Measurements from ENCODE around the gene TARDBP.
A peak's percentile ranks its signal among the peaks of the same experiment; 100 is the strongest.
"Not testable (repeated sequence)": the region's sequence is repeated elsewhere in the genome, so short reads cannot be mapped to it uniquely, and the experiment has no call there.

Gene TARDBP

GRCh38 chr1:10979483-10979920, 33.0 kb upstream of the TARDBP start:
- DNase-seq (ENCODE audit: insufficient read length) (no peak), FAIRE-seq (no peak)
- TF ChIP-seq POLR2A (IDR thresholded peaks at IDR 0.05; ENCODE audit: low read depth, low read length) (no peak), POLR2AphosphoS5 (IDR thresholded peaks at IDR 0.05; ENCODE audit: low read depth, low read length) (no peak), TAF1 (IDR thresholded peaks at IDR 0.05; ENCODE audit: borderline replicate concordance, low read depth, low read length) (no peak)

GRCh38 chr1:10980094-10980577, 32.3 kb upstream of the TARDBP start:
- DNase-seq (ENCODE audit: insufficient read length) (no peak), FAIRE-seq (no peak)
- TF ChIP-seq POLR2A (IDR thresholded peaks at IDR 0.05; ENCODE audit: low read depth, low read length) (no peak), TAF1 (IDR thresholded peaks at IDR 0.05; ENCODE audit: borderline replicate concordance, low read depth, low read length) (no peak), POLR2AphosphoS5 (IDR thresholded peaks at IDR 0.05; ENCODE audit: low read depth, low read length) (no peak)

GRCh38 chr1:10980841-10981727, 31.4 kb upstream of the TARDBP start:
- FAIRE-seq, result no peak
- TF ChIP-seq POLR2AphosphoS5 (IDR thresholded peaks at IDR 0.05; ENCODE audit: low read depth, low read length) (no peak), POLR2A (IDR thresholded peaks at IDR 0.05; ENCODE audit: low read depth, low read length) (no peak), TAF1 (IDR thresholded peaks at IDR 0.05; ENCODE audit: borderline replicate concordance, low read depth, low read length) (no peak)
- DNase-seq (ENCODE audit: insufficient read length), result no peak

- DNase-seq (ENCODE audit: insufficient read length) (no peak), FAIRE-seq (peak; percentile 78)
- no peak for TF ChIP-seq TAF1 (IDR thresholded peaks at IDR 0.05; ENCODE audit: borderline replicate concordance, low read depth, low read length)
- no peak for TF ChIP-seq POLR2AphosphoS5 (IDR thresholded peaks at IDR 0.05; ENCODE audit: low read depth, low read length)
- TF ChIP-seq POLR2A (IDR thresholded peaks at IDR 0.05; ENCODE audit: low read depth, low read length), result no peak
Measured at GRCh38 chr1:10986525-10986890, 25.9 kb upstream of the TARDBP start.

GRCh38 chr1:10987840-10988417, 24.5 kb upstream of the TARDBP start:
- FAIRE-seq, result peak; percentile 38
- TF ChIP-seq POLR2A (IDR thresholded peaks at IDR 0.05; ENCODE audit: low read depth, low read length) (no peak), TAF1 (IDR thresholded peaks at IDR 0.05; ENCODE audit: borderline replicate concordance, low read depth, low read length) (no peak), POLR2AphosphoS5 (IDR thresholded peaks at IDR 0.05; ENCODE audit: low read depth, low read length) (no peak)
- no peak for DNase-seq (ENCODE audit: insufficient read length)

GRCh38 chr1:10989095-10989494, 23.4 kb upstream of the TARDBP start:
- DNase-seq (ENCODE audit: insufficient read length) (no peak), FAIRE-seq (no peak)
- TF ChIP-seq TAF1 (IDR thresholded peaks at IDR 0.05; ENCODE audit: borderline replicate concordance, low read depth, low read length), result no peak
- TF ChIP-seq POLR2AphosphoS5 (IDR thresholded peaks at IDR 0.05; ENCODE audit: low read depth, low read length), result no peak
- no peak for TF ChIP-seq POLR2A (IDR thresholded peaks at IDR 0.05; ENCODE audit: low read depth, low read length)

- DNase-seq (ENCODE audit: insufficient read length); FAIRE-seq: not testable (repeated sequence)
Measured at GRCh38 chr1:10989920-10990516, 22.4 kb upstream of the TARDBP start.

GRCh38 chr1:10990828-10991227, 21.6 kb upstream of the TARDBP start:
- no peak for FAIRE-seq
- no peak for DNase-seq (ENCODE audit: insufficient read length)
- TF ChIP-seq POLR2A (IDR thresholded peaks at IDR 0.05; ENCODE audit: low read depth, low read length), result no peak

- DNase-seq (ENCODE audit: insufficient read length); FAIRE-seq: not testable (repeated sequence)
Measured at GRCh38 chr1:10992004-10992403, 20.4 kb upstream of the TARDBP start.

GRCh38 chr1:10992864-10993263, 19.6 kb upstream of the TARDBP start:
- DNase-seq (ENCODE audit: insufficient read length), result no peak
- no peak for TF ChIP-seq TAF1 (IDR thresholded peaks at IDR 0.05; ENCODE audit: borderline replicate concordance, low read depth, low read length)
- TF ChIP-seq POLR2AphosphoS5 (IDR thresholded peaks at IDR 0.05; ENCODE audit: low read depth, low read length), result no peak
- no peak for TF ChIP-seq POLR2A (IDR thresholded peaks at IDR 0.05; ENCODE audit: low read depth, low read length)
- FAIRE-seq, result no peak

- FAIRE-seq (no peak), DNase-seq (ENCODE audit: insufficient read length) (no peak)
- TF ChIP-seq POLR2A (IDR thresholded peaks at IDR 0.05; ENCODE audit: low read depth, low read length), result no peak
- no peak for TF ChIP-seq POLR2AphosphoS5 (IDR thresholded peaks at IDR 0.05; ENCODE audit: low read depth, low read length)
- no peak for TF ChIP-seq TAF1 (IDR thresholded peaks at IDR 0.05; ENCODE audit: borderline replicate concordance, low read depth, low read length)
Measured at GRCh38 chr1:10996100-10996499, 16.4 kb upstream of the TARDBP start.

- FAIRE-seq, result no peak
- no peak for DNase-seq (ENCODE audit: insufficient read length)
- TF ChIP-seq POLR2AphosphoS5 (IDR thresholded peaks at IDR 0.05; ENCODE audit: low read depth, low read length), result no peak
- TF ChIP-seq TAF1 (IDR thresholded peaks at IDR 0.05; ENCODE audit: borderline replicate concordance, low read depth, low read length), result no peak
- no peak for TF ChIP-seq POLR2A (IDR thresholded peaks at IDR 0.05; ENCODE audit: low read depth, low read length)
Measured at GRCh38 chr1:11000526-11000925, 11.9 kb upstream of the TARDBP start.

All from GM12892 (cell line).